HG02938 (cell line): Measurements from ENCODE around the gene HAVCR2.
"Not testable (repeated sequence)": the region's sequence is repeated elsewhere in the genome, so short reads cannot be mapped to it uniquely, and the experiment has no call there.

Experiments used
- ATAC-seq: cut with Tn5 transposase; IDR thresholded peaks from one replicate; pipeline ENCODE4 v1.9.1; 2021; ENCODE audit warnings: mild to moderate bottlenecking, moderate library complexity; ENCODE audit not compliant: unreplicated experiment

The HAVCR2 gene

DNA sequence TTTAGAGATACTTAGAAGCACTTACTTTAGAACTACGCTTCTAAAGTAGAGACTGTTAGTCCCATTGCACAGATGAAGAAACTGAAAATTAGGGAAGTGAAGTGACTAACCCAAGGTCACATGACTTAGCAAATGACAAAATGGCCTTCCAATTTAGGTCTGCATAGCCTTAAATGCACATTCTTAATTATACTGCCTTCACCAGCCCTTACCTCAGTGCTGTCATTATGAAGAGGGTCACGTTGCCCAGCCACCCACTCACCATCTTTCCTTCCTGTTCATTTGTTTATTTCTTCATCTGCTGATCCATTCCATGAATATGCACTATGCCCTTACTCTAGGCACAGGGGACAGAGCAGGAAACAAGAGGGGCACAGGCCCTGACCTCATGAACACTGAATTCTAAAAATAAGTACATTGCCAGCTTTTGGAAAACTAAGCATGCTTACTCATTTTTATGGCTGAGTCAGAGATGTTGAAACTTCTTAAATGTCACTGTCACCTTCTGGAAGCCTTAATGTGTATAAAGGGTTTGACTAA is 8.6 kb downstream of the HAVCR2 start:
- no peak for ATAC-seq

DNA sequence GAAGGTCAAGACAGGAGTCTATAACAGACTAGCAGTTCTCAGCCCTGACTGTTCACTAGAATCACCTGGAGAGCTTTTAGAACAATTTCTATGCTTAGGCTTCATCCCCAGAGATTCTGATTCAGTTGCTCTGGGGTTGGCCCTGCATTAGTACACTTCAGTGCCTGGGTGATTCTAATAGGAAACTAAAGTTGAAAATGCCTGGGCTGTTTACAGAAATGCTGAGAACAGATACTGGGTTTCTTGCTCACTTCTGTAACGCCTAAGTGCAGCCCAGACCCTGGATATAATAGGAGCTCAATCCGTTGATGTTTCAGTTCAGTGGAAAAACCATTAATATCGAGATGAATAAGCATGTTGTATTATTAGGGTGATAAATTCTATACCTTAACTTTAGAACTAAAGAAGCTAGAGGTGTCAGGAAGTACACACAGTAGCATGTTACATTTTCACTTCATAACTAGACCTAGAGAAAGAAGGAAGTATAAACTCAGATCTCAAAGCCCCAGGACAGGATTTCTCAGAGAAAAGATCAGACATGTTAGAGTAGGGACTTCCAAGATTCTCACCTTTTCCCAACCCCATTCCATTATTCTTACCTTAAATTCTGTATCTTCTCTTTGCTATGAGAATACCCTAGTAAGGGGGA is 20.4 kb downstream of the HAVCR2 start:
- peak; percentile 59 for ATAC-seq

DNA sequence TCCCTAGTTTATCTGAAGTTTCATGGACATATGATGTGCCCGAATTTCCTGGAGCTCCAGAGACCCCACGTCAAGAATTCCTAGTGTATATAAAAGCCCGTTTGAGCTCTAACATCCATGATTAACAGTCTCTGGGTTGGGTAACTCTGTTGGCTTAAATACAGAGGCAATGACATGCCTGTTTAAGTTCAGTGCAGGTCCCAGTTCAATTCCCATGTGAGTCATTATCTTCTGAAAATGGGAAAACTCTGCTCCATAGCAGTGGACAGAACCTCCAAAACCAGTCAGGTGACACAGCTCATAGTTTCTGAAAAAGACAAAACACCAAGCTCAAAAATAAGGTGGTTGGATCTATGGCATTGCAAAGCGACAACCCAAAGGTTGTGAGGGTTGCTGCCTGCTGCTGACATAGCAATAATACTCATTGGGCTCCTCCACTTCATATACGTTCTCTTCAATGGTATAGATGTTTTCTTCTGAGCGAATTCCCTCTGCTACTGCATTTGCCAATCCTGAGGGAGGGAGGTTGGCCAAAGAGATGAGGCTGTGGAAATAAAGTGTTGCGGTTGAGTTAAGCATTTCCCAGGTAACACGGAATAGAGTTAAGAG is 22.0 kb downstream of the HAVCR2 start:
- no peak for ATAC-seq

DNA sequence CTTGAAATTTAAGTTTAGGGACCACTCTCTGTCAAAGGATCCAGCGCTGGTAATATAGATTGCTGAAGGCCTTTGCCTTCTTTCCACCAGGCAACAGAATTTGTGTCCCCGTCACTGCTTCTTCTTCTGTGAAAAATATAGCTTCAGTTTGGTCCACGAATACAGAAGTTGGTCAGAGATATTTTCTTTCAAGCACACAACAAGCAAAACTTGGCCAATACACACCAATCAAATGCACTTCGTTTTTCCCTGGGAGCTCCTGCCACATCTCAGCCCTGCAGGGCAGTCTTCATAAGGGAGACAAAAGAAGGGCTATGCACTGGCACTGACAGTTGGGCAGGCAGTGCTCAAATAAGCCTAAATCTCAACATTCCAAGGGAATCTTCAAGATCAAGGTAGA is 22.9 kb downstream of the HAVCR2 start:
- ATAC-seq = no peak

DNA sequence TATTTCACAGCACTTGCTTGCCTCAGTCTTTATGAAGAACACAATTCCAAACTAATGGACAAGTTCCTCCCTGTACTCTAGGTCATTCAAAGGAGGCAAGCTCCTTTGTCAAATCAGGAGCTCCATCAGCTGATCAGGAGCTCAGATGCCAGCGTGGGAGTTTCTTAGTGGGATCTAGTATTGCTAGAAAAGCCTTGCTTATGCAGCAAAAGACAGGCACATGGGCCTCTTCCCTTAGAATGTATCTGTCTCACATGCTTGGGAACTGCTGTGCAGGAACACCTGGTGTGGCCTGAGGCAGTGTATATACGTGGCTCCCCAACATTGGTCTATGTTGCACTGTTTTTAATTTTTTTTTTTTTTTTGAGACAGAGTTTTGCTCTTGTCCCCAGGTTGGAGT is 28.6 kb downstream of the HAVCR2 start:
- ATAC-seq = no peak

DNA sequence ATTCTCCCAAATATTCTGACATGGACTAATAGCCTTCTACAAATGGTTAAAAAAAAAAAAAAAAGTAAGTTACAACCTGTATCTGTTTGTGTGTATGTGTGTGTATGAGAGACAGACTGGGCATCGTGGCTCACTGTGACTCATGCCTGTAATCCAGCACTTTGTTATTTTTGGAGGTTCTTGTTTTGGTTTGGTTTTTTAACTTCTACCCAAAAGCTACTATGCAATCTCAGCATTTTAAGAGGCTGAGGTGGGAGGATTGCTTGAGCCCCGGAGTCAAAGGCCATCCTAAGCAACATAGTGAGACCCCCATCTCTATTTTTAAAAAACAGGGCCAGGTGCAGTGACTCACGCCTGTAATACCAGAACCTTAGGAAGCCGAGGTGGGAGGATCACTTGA is 32.3 kb downstream of the HAVCR2 start:
- no peak for ATAC-seq

DNA sequence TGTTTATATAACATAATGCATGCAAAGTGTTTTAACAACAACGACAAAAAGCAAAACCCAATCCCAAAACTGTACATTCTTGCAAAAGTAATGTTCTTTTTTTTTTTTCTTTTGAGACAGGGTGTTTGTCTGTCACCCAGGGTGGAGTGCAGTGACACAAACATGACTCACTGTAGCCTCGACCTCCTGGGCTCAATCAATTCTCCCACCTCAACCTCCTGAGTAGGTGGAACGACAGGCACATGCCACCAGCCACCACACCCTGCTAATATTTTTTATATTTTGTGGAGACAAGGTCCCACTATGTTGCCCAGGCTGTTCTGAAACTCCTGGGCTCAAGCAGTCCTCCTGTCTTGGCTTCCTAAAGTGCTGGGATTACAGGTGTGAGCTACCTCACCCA is 36.3 kb downstream of the HAVCR2 start:
- ATAC-seq = no peak

DNA sequence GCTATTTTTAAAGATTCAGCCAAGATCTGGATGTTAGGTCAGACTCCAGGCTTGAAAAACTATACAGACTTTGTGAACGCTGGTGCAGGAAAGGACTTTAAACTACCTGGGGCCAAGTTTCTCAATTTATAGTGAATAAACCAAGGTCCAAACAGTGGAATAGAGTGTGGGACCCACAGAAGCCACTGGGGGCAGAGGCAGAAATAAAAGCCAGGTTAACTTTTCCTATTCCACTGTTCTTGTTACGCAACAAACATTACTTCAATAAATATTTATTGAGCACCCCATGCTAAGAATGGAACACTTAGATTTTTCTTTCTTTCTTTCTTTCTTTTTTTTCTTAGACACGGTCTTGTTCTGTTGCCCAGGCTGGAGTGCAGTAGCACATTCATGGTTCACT is 38.9 kb downstream of the HAVCR2 start:
- no peak for ATAC-seq

DNA sequence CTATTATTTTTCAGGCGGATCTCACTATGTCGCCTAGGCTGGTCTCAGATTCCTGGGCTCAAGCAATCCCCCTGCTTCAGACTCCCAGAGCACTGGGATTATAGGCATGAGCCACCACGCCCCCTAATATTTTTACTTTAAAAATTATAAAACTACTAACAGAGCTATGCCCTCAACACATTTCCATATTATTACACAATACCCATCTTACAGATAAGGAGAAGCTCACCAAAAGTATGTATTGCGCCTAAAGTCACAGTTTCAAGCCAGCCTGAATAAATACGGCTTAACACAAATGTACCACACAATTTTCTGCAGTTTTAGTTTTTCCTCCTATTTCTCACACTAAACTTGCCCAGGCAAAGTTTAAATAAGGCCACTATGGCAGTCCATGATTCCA is 40.1 kb downstream of the HAVCR2 start:
- ATAC-seq = no peak

DNA sequence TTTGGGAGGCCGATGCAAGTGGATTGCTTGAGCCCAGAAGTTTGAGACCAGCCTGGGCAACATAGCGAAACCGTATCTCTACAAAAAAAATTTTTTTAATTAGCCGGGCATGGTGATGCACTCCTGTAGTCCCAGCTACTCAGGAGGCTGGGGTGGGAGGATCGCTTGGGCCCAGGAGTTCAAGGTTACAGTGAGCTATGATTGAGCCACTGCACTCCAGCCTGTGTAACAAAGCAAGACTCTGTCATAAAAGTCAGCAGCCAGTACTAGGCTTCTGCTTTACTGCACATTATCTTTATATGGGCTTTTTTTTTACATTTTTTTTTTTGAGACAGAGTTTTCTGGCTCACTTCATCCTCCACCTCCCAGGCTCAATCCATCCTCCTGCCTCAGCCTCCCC is 40.5 kb downstream of the HAVCR2 start:
- no peak for ATAC-seq

DNA sequence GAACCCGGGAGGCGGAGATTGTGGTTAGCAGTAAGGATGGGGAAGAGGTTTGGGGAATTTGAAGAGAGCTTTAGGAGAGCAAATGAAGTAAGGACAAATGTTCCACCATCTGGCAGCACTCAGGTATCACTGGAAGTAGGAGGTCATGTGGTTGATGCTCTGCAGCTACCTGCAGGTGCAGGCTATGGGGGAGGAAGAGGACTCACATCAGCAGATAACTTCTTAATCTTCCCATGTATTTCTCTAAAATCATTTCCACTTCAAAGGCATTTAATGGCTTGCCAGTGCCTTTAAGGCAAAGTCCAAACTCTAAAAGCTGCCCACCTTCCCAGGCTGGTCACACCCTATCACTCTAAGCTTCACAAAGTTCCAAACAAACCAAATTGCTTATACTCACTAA is 41.8 kb downstream of the HAVCR2 start:
- no peak for ATAC-seq

DNA sequence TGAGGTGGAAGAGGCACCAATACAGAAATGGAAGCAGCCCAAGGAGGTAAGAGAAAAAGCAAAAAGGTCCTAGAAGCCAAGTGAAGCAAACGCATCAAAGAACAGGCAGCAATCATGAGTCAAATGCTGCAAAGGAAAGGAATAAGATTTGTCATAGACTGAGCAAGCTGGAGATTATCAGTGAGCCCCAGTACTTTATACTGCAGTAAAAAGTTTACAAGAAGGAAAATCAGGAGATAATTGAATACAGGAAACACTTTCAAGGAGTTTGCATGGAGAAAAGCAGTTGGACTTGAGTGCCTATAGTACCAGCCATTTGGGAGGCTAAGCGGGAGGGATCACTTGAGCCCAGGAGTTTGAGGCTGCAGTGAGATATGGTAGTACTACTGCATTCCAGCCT is 42.8 kb downstream of the HAVCR2 start:
- no peak for ATAC-seq

DNA sequence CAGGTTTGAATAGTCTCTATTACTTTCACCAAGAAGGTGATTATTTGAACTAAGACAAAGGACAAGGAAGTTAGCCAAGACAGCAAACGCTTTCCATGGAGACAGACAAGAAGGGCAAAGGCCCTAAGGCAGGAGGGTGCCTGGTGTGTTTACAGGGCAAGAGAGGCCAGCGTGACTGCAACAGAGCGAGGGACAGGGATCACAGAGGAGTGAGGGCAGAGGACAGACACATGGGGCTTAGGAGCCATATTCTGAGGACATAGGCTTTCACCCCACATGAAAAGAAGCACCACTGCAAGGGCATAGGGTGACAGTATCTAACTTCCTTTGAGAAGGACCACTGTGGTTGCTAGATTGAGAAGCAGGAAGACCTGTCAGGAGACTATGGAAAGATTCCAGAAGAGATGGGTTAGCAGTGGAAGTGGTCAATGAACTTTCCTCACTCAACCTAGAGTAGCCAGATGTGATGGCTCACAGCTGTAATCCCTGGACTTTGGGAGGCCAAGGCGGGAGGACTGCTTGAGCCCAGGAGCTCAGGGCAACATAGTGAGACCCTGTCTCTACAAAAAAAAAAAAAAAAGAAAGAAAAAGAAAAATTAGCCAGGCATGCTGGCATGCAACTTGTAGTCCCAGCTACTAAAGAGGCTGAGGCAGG is 44.9 kb downstream of the HAVCR2 start:
- no peak for ATAC-seq

DNA sequence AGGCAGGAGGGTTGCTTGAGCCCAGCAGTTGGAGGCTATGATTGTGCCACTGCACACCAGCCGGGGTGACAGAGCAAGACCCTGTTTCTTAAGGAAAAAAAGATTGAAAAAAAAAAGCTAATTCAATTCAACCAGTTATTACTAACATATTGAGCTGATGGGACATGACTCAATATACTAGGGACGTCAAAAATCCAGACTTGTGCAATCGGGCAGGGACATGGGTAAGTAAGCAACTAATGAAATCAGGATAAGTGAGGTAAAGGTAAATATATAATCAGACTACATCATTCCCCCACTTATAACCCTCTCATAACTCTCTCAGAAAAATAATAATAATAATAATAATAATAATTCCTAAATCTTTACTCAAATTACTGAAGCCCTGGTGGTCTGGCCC is 49.0 kb downstream of the HAVCR2 start:
- no peak for ATAC-seq

DNA sequence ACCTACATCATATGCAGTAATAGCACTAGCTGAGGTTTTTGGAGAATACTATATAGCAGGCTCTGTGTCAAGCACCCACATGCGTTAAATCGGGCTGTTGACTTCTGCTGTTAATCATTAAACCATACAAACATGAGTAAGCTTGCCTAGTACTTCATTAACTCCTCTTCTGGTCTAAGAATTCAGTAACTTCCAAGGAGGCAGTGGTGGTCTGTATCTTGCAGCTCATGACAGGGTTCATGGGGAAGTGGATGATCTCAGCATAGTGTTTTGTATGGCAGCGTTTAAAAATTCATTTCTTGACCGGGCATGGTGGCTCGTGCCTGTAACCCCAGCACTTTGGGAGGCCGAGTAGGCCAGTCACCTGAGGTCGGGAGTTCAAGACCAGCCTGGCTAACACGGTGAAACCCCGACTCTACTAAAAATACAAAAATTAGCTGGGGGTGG is 49.7 kb downstream of the HAVCR2 start, which contains the start of gene HAVCR1:
Gene HAVCR1, minus strand, starts transcription at position 24 of the 447 bp plus-strand sequence. CDS start 1,173 bp downstream, outside the sequence.
- ATAC-seq = no peak

DNA sequence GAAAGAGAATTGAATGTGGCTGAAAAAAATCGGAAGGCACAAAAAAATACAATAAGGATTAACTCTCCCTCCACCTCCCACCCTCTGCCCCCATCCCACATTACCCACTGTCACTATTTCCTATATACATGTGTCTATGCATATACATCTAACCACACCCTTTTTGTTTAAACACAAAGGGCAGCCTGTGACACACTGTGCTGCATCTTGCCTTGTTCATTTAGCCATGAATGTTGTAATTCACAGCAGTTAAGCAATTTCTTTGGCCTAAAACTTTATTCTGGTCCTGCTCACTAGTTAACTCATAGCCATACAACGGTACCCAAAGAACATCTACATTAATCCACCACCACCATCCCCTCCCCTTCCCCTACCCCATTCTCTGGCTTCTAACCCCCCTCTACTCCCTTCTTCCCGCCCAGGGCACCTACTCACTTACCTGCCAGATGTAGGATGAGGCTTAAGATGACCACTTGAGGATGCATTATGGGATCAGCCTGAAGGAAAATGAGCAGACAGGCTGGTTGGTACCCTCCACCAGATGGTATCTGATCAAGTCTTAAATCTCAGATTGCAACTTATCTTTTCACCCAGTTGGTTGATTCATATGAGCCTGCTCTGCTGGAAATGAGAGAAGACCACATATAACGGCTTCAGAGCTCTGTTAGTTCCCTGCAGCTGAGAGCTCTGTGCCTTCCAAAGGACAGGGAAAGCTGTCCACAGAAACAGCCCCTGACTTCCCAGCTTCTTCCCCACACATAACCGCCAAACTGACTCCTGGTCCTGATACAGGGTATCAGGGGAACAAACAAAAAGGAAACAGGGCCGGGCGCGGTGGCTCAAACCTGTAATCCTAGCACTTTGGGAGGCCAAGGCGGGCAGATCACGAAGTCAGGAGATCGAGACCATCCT is 51.1 kb downstream of the HAVCR2 start:
- no peak for ATAC-seq

DNA sequence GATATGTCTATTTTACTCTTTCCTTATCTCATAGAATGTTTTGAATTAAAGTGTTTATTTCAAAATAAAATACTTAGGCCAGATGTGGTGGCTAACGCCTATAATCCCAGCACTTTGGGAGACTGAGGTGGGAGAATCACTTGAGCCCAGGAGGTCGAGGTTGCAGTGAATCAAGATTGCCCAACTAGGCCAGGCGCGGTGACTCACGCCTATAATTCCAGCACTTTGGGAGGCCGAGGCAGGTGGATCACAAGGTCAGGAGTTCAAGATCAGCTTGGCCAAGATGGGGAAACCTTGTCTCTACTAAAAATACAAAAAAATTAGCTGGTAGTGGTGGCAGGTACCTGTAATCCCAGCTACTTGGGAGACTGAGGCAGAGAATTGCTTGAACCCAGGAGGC is 52.0 kb downstream of the HAVCR2 start:
- not testable (repeated sequence) for ATAC-seq

DNA sequence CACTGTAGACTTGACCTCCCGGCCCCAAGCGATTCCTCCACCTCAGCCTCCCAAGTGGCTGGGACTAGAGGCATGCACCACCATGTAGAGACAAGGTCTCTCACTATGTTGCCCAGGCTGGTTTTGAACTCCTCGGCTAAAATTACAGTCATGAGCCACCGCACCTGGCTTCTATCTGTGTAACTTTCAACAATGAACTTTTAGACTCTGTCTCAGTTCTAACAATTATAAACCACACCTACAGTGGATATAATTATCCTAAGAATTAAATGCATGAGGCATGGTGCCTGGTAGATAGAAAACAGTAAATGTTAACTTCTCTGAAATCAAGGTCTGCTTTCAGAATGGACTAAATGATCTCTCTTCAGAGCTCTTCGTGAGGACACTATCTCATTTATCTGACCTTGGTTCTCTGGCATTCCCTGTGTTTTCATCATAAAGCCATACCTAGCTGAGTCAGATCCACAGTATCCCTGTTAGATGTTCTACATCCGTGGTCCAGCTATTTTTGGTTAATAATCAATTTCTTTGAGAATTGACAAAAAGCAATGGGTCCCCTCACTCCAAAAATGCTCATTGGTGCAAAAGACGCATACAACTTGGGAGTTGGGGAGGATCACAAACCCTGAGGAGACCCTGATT is 57.1 kb downstream of the HAVCR2 start:
- no peak for ATAC-seq

DNA sequence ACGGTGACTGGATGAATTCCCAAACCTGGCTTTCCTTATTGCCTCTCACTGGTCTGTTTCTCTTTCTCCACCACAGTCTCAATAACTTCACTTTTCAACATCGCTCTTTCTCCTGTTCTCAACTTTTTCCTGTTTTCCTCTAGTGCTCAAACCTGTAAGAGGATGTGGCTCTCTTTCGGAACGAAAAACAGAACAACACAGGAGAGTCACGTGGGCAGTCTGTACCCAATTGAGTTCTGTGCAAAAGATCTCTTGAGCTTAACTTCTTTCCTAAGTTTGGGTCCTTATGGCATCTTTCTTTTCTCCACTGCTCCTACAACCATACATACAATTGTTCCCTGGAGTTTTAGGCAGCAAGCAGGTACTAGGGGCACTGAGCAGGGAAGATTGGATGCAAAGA is 58.8 kb downstream of the HAVCR2 start:
- no peak for ATAC-seq

DNA sequence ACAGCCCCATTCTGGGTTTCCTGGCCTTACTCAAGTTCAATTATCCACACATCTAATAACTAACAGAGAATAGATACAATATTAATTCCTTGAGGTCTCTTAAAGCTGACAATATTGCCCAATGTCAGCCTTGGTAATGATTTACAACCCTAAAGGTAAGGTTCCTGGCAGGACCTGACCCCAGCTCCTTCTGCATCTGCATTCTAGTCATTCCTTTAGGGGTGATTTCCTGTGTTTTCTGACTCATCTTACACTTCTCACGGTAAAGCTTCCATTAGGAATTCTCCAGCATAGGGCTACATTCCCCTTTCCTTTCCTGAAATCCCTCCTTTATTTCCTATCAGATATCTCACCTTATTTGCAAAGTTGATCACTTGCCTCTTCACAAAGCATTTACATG is 59.2 kb downstream of the HAVCR2 start:
- no peak for ATAC-seq

DNA sequence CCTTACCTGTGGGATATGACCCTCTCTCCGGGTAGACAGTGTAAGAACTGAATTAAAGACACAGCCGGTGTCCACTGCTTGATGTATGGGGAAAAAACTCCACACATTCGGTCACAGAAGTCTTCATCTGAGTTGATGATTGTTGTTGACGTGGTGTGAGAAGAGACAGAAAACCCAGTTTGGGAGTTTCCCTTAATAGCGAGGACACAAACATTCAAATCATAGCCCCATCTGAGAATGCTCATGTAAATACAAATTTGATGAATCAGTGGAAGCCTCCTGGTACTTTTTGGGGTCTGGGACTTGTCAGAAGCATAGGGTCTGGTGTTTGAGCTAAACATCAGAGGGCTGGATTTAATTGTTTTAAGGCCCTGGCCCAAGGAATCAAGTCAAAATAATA is 60.9 kb downstream of the HAVCR2 start:
- no peak for ATAC-seq
